NCI-H510A (cell line): Measurements from ENCODE around the gene TCF7L2.
A peak's percentile ranks its signal among the peaks of the same experiment; 100 is the strongest.
"Not testable (repeated sequence)": the region's sequence is repeated elsewhere in the genome, so short reads cannot be mapped to it uniquely, and the experiment has no call there.

Source experiments
- DNase-seq: peaks from one replicate; lab custom pipeline; 2025; lab: John Stamatoyannopoulos, UW

The TCF7L2 gene

DNA sequence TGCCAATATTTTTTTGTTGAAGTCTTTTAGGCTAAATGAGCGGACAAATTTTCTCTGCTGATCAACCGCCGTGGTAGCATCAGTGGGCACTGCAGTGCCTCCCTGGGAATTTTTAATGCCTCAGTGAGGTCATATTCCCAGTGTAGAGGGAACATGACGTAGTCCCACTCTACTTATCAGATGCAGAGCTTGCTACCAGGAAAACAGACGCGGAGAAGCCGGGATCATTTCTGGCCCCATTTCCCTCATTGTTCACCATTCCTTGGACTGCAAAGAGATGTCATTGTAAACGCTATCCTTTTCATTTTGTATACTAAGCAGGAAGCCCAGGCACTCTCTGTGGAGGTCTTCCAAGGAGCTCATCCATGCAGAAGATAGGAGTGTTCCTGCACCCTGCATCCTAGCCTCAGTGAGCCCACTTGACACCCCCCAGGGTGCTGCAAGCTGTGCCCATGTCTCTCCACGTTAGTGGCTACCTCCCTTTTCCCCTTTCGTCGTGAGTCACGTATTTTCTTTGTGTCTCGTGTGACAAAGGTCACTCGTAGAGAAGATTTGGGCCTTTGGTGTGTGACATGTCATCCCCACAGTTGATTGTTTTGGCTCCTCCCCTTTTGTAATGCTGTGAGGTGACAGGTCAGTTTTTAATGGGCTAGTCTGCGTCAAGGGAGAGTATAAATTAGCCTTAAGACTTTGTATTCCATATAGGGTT, 145.5 kb downstream of the TCF7L2 start:
- no peak for DNase-seq

- no peak for DNase-seq
These were observed 146.3 kb downstream of the TCF7L2 start for GRCh38 chr10:113096128-113096996.

GRCh38 chr10:113097036-113097435, 147.0 kb downstream of the TCF7L2 start:
- no peak for DNase-seq

GRCh38 chr10:113099431-113100183, 149.6 kb downstream of the TCF7L2 start:
- peak; percentile 60 for DNase-seq

- DNase-seq, result no peak
These were observed 150.2 kb downstream of the TCF7L2 start for GRCh38 chr10:113100281-113100680.

DNA sequence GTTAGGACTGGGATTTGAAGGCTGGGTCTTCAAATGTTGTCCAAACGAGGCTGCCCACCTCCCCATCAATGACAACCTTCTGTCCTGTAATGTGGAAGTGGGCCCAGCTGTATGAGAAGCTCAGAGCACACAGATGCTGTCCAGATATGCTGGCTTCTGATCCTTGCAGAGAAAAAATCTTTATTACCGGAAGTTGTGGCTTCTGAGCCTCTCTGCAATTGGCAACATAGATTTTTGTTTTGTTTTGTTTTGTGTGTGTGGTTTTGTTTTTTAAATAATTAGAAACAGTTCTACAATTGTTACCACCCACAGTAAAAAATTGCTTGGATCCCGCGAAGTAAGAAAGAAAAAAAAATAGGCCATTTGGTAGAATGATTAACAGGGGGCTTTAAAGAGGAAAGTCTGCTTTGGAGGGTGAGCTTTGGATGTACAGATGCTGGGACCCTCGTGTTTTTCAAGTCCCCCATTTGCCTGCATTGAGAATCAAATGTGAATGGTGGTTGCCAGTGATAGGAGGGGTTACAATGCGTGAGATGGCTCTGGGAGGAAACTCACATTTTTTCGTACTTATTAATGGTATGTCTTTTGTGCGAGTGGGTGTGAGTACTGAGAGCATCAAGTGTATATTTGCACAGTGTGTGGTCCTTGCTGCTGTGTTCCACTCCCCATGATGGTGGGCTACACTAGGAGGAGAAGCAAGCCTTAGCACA, 153.2 kb downstream of the TCF7L2 start:
- DNase-seq, result no peak

DNA sequence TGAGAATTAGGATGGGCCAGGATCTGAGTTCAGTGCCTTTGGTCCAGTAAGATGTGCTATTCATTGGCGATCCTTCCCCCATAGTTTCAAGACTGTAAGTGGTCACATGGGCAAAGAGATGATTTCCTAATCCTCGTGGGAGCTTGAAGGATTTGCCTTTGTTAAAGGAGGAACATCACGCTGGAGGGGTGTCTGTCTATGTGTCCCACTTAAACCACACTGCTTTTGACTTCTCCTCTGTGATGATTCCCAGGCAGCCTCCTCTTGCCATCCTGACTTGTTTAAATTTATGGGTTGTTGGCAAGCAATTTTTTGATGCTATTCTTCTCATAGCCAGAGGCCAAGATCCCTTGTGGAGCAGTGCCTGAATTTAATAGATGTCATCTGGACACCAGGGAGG, 154.0 kb downstream of the TCF7L2 start:
- DNase-seq, result no peak

DNA sequence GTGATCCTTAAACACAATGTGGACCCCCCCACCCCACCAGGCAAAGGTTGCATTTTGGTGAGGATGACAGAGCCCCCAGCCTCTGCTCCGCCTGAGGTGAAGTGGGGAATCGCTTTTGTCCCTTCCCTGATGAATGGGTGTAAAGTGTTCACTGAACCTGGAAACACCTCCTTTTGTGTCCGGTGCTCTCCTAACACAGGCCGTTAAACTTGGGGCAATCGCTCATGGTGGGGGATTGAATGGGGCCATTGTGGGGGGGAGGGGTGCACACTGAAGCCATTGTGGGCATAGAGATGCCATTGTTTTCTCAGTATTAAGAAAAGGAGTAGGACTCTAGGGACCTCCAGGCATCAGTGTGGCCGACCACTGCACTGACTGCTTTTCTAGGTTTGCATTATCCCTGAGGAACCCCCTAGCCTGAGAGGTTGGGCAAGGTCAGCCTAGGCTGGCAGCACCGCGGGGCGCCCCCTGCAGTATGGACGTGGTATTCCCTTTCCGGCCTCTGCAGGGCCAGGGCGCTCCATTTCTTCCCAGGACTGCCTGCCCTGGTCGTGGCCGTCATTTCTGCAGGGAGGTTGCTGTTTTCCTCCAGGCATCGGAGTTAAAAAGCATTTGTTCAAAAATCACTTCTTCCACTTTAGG, 158.3 kb downstream of the TCF7L2 start:
- no peak for DNase-seq

GRCh38 chr10:113108948-113109347, 158.9 kb downstream of the TCF7L2 start:
- no peak for DNase-seq

DNA sequence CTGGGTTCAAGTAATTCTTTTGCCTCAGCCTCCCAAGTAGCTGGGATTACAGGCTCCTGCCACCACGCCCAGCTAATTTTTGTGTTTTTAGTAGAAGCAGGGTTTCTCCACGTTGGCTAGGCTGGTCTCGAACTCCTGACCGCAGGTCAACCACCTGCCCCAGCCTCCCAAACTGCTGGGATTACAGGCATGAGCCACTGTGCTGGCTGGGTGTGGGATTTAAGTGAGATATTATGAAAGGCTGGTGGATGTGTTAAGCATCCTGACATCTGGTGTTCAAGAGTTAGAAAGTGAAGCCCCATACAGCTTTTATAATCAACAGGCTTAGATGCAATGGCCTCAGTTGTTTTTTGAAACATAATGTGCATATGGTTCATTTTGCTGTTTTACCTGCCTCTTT, 159.4 kb downstream of the TCF7L2 start:
- DNase-seq, result not testable (repeated sequence)

DNA sequence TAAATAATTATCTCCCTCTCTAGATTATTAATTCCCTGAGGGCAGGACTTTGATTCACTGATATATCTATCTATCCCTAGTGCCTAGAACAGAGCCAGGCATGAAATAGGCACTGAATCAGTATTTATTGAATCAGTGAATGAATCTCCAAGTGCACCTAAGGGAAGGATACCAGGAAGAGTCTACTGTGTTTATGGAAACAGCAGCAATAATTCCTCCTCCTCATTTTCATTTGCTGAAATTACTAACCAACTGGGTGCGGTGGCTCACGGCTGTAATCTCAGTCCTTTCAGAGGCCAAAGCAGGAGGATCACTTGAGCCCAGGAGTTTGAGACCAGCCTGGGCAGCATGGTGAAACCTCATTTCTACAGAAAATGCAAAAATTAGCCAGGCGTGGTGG, 161.2 kb downstream of the TCF7L2 start:
- DNase-seq, result no peak

GRCh38 chr10:113111900-113112853, 162.1 kb downstream of the TCF7L2 start:
- peak; percentile 46 for DNase-seq

- DNase-seq, result no peak
These were observed 163.2 kb downstream of the TCF7L2 start for GRCh38 chr10:113113241-113113640.

DNA sequence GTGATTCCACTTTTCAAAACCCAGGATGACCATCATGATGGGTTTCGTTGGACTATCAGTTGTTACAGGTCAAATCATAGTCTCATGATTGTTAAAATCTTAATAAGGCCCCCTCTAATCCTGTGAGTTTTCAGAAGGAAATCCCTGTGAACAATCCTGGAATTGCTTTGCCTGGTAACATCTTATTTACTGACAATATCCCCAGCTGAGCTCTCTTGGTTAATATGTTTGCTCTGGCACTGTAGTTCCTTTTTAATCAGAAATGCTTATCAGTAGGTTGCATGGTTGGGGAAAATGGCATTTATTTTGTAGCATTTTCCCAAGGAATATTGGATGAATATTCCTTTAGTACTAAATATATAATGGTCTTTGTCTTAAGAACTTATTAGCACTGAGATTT, 163.9 kb downstream of the TCF7L2 start:
- no peak for DNase-seq

DNA sequence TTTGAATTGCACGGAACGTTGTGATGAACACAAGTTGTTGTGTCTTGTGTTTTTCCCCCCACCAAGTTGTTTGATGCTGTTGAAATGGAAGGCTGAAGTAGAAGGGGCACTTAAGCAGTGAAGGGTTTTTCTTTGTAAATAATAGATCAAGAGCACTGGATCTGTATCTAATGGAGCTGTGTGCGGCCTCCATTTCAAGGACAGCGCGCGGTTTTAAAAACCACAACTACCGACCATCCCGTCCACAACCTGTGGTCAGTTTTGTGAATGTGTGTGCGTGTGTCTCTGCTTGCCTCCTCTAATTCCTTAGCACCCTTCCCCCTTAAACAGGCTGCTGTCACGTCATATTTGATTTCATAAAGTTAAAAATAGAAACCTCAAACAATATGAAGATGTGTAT, 165.5 kb downstream of the TCF7L2 start:
- peak; percentile 38 for DNase-seq

GRCh38 chr10:113118882-113119281, 168.8 kb downstream of the TCF7L2 start:
- DNase-seq, result no peak

- no peak for DNase-seq
These were observed 169.8 kb downstream of the TCF7L2 start for GRCh38 chr10:113119801-113120200.

DNA sequence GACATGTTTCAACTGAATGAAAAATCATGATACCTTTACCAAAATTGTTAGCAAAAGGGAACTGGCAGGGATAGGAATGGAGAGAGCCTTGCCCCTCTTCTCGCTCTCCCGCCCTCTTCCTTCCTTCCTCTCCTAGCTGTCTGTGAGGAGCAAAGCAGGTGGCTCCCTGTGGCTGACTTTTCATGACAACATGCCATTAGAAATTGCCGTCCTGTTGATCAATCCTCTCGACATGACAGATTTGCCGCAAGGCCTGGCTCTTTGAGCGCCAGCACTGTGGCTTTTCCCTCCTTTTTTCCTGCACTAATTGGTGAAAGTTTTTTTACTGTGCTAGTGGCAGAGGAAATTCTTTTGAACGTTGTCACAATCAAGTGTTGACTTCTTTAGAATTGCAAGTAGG, 171.1 kb downstream of the TCF7L2 start:
- DNase-seq, result peak; percentile 6

DNA sequence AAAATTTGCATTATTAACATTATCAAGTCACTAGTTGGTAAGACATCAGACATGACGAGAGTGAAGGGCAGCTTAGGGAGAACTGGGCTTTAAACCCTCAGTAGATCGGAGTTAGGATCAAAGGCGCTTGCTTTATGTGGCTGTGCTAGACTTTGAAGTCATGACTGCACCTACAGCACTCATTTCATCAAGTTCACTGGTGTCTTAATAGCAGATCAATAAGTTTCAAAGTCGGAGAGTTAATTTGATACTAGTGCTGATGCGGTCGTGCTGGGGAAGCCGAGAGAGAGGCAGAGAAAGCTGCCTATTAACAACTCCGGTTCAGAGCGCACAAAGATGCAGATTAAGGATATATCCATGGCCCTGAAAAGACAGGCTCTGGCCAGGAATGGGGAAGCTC, 172.9 kb downstream of the TCF7L2 start:
- DNase-seq, result no peak

GRCh38 chr10:113124724-113125123, 174.7 kb downstream of the TCF7L2 start:
- no peak for DNase-seq
